ENCODE measurements around the gene TNFRSF1B. TPM values are rescaled to one million over a fixed set of nuclear protein-coding genes. Genes with fewer than 3 reads are reported as not detected.

Gene TNFRSF1B
- total RNA-seq, 1 donor from 2014 or later = under 0.01 TPM

DNA sequence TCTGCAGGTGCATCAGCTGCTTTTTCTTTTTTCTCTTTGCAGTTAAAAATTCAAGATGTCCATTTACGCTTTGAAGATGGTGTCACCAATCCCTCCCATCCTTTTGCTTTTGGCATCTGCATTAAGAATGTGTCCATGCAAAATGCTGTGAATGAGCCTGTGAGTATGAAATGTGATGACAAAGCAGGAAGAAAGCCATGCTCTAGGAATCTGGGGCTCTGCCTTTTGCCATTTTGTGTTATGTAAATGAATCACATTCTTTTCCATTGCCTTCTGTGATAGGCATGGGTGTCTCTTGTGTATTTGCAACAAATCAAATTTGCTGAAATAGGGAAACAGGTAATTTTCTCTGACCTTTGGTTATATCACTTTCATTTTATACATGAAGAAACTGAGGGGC is 82.4 kb downstream of the TNFRSF1B start:
- H3K27me3 ChIP-seq (ENCODE audit: control insufficient read depth, insufficient read depth, low read length) = no peaks in the 10 kb centered on the region
- peaks cover 27% of the 10 kb centered on the region for H3K36me3 ChIP-seq (ENCODE audit: control insufficient read depth, insufficient read depth, low read length)
- H3K4me3 ChIP-seq (ENCODE audit: low read depth, low read length) = no peak overlapping the region
- DNase-seq (ENCODE audit: low read depth) = no peak
- TF ChIP-seq, protein P1, sequence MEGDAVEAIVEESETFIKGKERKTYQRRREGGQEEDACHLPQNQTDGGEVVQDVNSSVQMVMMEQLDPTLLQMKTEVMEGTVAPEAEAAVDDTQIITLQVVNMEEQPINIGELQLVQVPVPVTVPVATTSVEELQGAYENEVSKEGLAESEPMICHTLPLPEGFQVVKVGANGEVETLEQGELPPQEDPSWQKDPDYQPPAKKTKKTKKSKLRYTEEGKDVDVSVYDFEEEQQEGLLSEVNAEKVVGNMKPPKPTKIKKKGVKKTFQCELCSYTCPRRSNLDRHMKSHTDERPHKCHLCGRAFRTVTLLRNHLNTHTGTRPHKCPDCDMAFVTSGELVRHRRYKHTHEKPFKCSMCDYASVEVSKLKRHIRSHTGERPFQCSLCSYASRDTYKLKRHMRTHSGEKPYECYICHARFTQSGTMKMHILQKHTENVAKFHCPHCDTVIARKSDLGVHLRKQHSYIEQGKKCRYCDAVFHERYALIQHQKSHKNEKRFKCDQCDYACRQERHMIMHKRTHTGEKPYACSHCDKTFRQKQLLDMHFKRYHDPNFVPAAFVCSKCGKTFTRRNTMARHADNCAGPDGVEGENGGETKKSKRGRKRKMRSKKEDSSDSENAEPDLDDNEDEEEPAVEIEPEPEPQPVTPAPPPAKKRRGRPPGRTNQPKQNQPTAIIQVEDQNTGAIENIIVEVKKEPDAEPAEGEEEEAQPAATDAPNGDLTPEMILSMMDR (IDR thresholded peaks at IDR 0.05; ENCODE audit: insufficient read depth, low read length, severe bottlenecking) = no peak
- no peak for FAIRE-seq

DNA sequence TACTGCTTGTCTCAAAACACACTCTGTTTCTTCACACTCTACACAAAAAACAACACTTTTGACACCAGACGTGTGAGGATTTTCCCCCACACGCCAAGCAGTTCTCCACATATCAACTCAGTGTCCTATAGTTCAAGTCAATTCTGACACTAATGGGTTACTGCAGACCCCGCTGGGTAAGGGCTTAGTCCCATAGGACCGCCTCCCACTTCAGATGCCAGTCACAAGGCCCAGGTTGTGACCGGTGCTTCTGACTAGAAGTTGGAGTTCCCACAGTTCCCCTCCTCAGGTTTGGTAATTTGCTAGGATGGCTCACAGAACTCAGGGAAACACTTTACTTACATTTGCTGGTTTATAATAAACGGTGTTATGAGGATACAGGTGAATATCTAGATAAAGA is 83.0 kb downstream of the TNFRSF1B start:
- FAIRE-seq (no peak), DNase-seq (ENCODE audit: low read depth) (no peak)
- TF ChIP-seq, protein P1 (IDR thresholded peaks at IDR 0.05; ENCODE audit: insufficient read depth, low read length, severe bottlenecking) = no peak
- H3K36me3 ChIP-seq (ENCODE audit: control insufficient read depth, insufficient read depth, low read length) = peaks cover 24% of the 10 kb centered on the region
- H3K27me3 ChIP-seq (ENCODE audit: control insufficient read depth, insufficient read depth, low read length) = no peaks in the 10 kb centered on the region
- H3K4me3 ChIP-seq (ENCODE audit: low read depth, low read length) = no peak overlapping the region

DNA sequence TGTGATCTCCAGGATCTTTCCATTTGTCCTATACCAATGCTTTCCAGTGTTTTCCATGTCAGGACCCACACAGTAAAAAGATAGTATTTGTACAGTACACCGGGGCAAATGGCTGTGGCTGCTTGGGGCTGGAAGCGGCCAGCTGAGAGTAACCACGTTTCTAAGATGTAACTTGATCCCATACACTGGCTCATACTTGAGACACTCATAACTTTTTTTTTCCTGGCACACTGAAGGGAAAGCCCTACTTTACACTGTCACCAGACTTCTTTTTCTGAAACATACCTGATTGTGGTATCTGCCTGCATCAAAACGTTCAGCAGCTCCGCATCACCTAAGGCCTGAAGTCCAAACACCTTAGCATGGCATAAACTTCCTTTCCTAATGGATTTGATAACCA is 84.7 kb downstream of the TNFRSF1B start:
- Histone ChIP-seq H3K36me3 (ENCODE audit: control insufficient read depth, insufficient read depth, low read length) (peaks cover 22% of the 10 kb centered on the region), H3K4me3 (ENCODE audit: low read depth, low read length) (no peak overlapping the region), H3K27me3 (ENCODE audit: control insufficient read depth, insufficient read depth, low read length) (no peaks in the 10 kb centered on the region)
- FAIRE-seq = no peak
- TF ChIP-seq, protein P1 (IDR thresholded peaks at IDR 0.05; ENCODE audit: insufficient read depth, low read length, severe bottlenecking) = no peak
- no peak for DNase-seq (ENCODE audit: low read depth)

DNA sequence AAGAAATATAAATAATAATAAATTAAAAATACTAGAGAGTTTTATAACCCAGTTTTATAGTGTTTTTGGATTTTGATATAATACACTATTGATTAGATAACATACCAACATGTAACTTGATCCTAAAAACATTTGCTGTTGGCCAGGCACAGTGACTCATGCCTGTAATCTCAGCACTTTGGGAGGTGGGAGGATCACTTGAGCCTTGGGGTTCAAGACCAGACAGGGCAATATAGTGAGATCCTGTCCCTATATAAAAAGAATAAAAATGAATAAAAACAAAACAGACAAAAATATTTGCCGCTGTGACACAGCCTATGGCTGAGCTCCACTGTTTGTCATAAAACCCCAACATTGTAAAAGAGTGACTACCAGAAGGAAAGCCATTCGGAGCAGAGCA is 89.1 kb downstream of the TNFRSF1B start:
- no peaks in the 10 kb centered on the region for H3K27me3 ChIP-seq (ENCODE audit: control insufficient read depth, insufficient read depth, low read length)
- DNase-seq (ENCODE audit: low read depth) = no peak
- H3K36me3 ChIP-seq (ENCODE audit: control insufficient read depth, insufficient read depth, low read length) = peaks cover 23% of the 10 kb centered on the region
- no peak overlapping the region for H3K4me3 ChIP-seq (ENCODE audit: low read depth, low read length)
- TF ChIP-seq, protein P1 (IDR thresholded peaks at IDR 0.05; ENCODE audit: insufficient read depth, low read length, severe bottlenecking) = no peak
- FAIRE-seq = no peak

DNA sequence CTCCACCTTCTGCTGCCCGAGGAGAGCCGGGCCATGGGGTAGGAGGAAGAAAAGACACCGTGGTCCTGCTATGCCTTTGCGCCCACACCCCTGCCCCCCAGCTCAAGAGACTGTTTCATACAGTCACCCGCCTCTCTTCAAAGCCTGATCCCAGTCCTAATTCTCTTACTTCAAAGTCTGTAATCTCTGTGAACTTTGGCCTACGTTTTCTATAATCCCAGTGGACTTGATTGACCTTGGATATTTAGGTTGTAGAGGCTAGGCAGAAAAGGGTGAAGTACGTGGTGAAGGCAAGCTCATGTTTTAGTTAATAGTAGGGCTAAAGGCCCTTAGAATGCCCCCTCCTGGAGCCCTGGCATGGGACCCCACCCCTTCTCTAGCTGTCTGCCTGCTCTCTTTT is 91.5 kb downstream of the TNFRSF1B start:
- TF ChIP-seq, protein P1 (IDR thresholded peaks at IDR 0.05; ENCODE audit: insufficient read depth, low read length, severe bottlenecking) = no peak
- no peak for DNase-seq (ENCODE audit: low read depth)
- Histone ChIP-seq H3K4me3 (ENCODE audit: low read depth, low read length) (no peak overlapping the region), H3K27me3 (ENCODE audit: control insufficient read depth, insufficient read depth, low read length) (no peaks in the 10 kb centered on the region), H3K36me3 (ENCODE audit: control insufficient read depth, insufficient read depth, low read length) (peaks cover 29% of the 10 kb centered on the region)
- FAIRE-seq = no peak

Other genes starting within 250 kb of the TNFRSF1B start
- gene KIAA2013, start 240.6 kb upstream of the TNFRSF1B start, total RNA-seq = 32.9 and 45.6 TPM in 2 replicates
- gene PLOD1, start 232.3 kb upstream of the TNFRSF1B start, total RNA-seq = 54.8 and 65.3 TPM in 2 replicates
- 75.3 and 83.0 TPM in 2 replicates for gene MFN2, start 186.5 kb upstream of the TNFRSF1B start, total RNA-seq
- gene MIIP, start 147.5 kb upstream of the TNFRSF1B start, total RNA-seq = 20.7 and 33.2 TPM in 2 replicates
- not detected in 2 replicates for gene TNFRSF8, start 103.7 kb upstream of the TNFRSF1B start, total RNA-seq
- 25.8 and 34.9 TPM in 2 replicates for gene VPS13D, start 63.0 kb downstream of the TNFRSF1B start, total RNA-seq